ENCODE measurements around the gene TCF21.

GRCh38 chr6:133903855-133904254 lies 14.9 kb downstream of the TCF21 start:
- no peak for TF ChIP-seq CTCF (IDR thresholded peaks at IDR 0.05)
- TF ChIP-seq POLR2A (IDR thresholded peaks at IDR 0.05): no peak
